Progenitor cell of endocrine pancreas (in vitro differentiated cells): Measurements from ENCODE around the gene DBN1. TPM values are rescaled to one million over a fixed set of nuclear protein-coding genes. Genes with fewer than 3 reads are reported as not detected.

Experiments used
- DNase-seq: peaks from one replicate; pipeline ENCODE4 v3.0.0; 2021; ENCODE audit warnings: low spot score; ENCODE audit not compliant: unreplicated experiment
- H3K27ac Mint-ChIP-seq: 2 replicates; pipeline ENCODE4 v1.8.0; 2021; ENCODE audit warnings: mild to moderate bottlenecking, moderate library complexity, mixed read lengths
- H3K27me3 Mint-ChIP-seq: 2 replicates; pipeline ENCODE4 v1.8.0; 2021; ENCODE audit warnings: mixed read lengths
- H3K36me3 Mint-ChIP-seq: 2 replicates; pipeline ENCODE4 v1.8.0; 2022; ENCODE audit warnings: mixed read lengths; ENCODE audit not compliant: insufficient read depth
- H3K4me1 Mint-ChIP-seq: 2 replicates; pipeline ENCODE4 v1.8.0; 2021; ENCODE audit warnings: low read depth, mixed read lengths
- H3K4me3 Mint-ChIP-seq: 2 replicates; pipeline ENCODE4 v1.8.0; 2021; ENCODE audit warnings: low read depth, mild to moderate bottlenecking, moderate library complexity, mixed read lengths
- H3K9me3 Mint-ChIP-seq: 2 replicates; pipeline ENCODE4 v1.8.0; 2021; ENCODE audit warnings: low read depth, mixed read lengths
- CTCF ChIP-seq: fragments of 200-600 bp; sonication (generic); IDR thresholded peaks from one replicate; pipeline ENCODE4 v1.5.0; 2021; ENCODE audit warnings: antibody characterized with exemption, mild to moderate bottlenecking; ENCODE audit not compliant: unreplicated experiment
- total RNA-seq: library from RNA; stranded (reverse); gene quantifications from 2 replicates; pipeline ENCODE4 v1.2.1, GENCODE V29; 2021

DBN1 gene
- total RNA-seq, 1 donor from 2014 or later: 396 TPM

GRCh38 chr5:177447611-177448243, 25.7 kb downstream of the DBN1 start:
- TF ChIP-seq CTCF: no peak
- peak overlapping the region; percentile 78 for H3K27ac Mint-ChIP-seq
- peak; percentile 52 for DNase-seq

GRCh38 chr5:177447066-177447610, 26.3 kb downstream of the DBN1 start:
- Mint-ChIP-seq H3K4me1 (peaks cover 13% of the 10 kb centered on the region), H3K36me3 (peaks cover 1% of the 10 kb centered on the region), H3K4me3 (peak overlapping the region; percentile 71), H3K9me3 (no peaks in the 10 kb centered on the region), H3K27me3 (peaks cover 13% of the 10 kb centered on the region), H3K27ac (no peak overlapping the region)
- TF ChIP-seq CTCF: no peak
- DNase-seq: peak; percentile 56

More at GRCh38 chr5:177447611-177448243, 25.7 kb downstream of the DBN1 start:
- Mint-ChIP-seq H3K4me3 (peak overlapping the region; percentile 71), H3K27me3 (peaks cover 13% of the 10 kb centered on the region), H3K9me3 (no peaks in the 10 kb centered on the region), H3K36me3 (peaks cover 1% of the 10 kb centered on the region), H3K4me1 (peaks cover 13% of the 10 kb centered on the region)

GRCh38 chr5:177446200-177447065, 27.0 kb downstream of the DBN1 start, which contains the start of gene PRR7:
Gene PRR7, plus strand, starts transcription at chr5:177446814. Its CDS starts 8,254 bp downstream, at chr5:177455068.
- Mint-ChIP-seq H3K27me3 (peaks cover 13% of the 10 kb centered on the region), H3K36me3 (no peaks in the 10 kb centered on the region), H3K9me3 (no peaks in the 10 kb centered on the region), H3K4me3 (peak within 1 kb of the TSS; percentile 71), H3K4me1 (peaks cover 13% of the 10 kb centered on the region), H3K27ac (peak within 1 kb of the TSS; percentile 78)
- DNase-seq: peak; percentile 43
- TF ChIP-seq CTCF: peak; percentile 30

- peak overlapping the region; percentile 64 for H3K27ac Mint-ChIP-seq
- no peak for DNase-seq
- H3K27me3 Mint-ChIP-seq: peaks cover 13% of the 10 kb centered on the region
- H3K9me3 Mint-ChIP-seq: no peaks in the 10 kb centered on the region
- peaks cover 13% of the 10 kb centered on the region for H3K4me1 Mint-ChIP-seq
- no peak for TF ChIP-seq CTCF
- H3K36me3 Mint-ChIP-seq: no peaks in the 10 kb centered on the region
- H3K4me3 Mint-ChIP-seq: peak overlapping the region; percentile 67
These were observed 27.6 kb downstream of the DBN1 start for GRCh38 chr5:177445917-177446199.
